Hepatocyte (in vitro differentiated cells): ENCODE measurements around the gene PIGP.

ENCODE experiments used
- EZH2 ChIP-seq: fragments of 200-600 bp; sonication (generic); IDR thresholded peaks from 2 replicates; pipeline ENCODE4 v1.6.1; 2016; ENCODE audit warnings: antibody characterized with exemption, mild to moderate bottlenecking, borderline replicate concordance
- TF ChIP-seq, protein P1 (sequence below): fragments of 200-600 bp; sonication (generic); IDR thresholded peaks from 2 replicates; pipeline ENCODE4 v1.5.1; 2016; ENCODE audit warnings: antibody characterized with exemption, mild to moderate bottlenecking; ENCODE audit not compliant: poor library complexity

DNA sequence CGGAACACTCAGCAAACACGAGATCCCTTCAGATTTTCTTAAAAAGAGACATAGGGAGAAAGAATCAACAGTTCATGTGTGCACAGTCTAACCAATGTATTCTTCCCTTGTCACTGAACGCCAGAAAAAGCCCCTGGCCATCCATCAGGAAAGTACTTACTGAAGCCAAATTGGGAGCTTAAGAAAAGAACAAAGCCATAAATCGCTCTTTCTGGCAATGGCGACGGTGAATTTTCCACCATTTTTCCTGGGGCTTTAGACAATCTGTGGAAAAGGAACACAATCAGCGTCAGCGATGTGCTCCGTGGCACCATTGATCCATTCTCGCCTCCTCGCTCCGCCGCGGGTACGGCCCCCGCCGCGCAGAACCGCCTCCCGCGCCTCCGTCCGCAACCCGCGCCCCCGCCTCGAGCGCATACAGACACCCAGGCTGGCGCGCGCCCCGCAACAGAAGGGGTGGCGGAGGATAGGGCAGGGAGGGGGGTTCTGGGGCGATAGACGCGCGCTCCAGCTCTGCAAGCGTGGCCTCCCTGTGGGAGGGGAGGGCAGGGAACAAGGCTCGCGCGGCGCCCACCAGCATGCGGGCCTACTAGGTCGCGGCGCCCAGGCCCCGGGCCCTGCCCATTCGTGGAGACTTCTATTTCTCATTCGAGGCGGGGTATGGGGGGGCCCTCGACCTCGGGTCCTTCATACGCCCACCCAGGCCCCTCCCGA is 440 bp downstream of the PIGP start:
- TF ChIP-seq, protein P1, sequence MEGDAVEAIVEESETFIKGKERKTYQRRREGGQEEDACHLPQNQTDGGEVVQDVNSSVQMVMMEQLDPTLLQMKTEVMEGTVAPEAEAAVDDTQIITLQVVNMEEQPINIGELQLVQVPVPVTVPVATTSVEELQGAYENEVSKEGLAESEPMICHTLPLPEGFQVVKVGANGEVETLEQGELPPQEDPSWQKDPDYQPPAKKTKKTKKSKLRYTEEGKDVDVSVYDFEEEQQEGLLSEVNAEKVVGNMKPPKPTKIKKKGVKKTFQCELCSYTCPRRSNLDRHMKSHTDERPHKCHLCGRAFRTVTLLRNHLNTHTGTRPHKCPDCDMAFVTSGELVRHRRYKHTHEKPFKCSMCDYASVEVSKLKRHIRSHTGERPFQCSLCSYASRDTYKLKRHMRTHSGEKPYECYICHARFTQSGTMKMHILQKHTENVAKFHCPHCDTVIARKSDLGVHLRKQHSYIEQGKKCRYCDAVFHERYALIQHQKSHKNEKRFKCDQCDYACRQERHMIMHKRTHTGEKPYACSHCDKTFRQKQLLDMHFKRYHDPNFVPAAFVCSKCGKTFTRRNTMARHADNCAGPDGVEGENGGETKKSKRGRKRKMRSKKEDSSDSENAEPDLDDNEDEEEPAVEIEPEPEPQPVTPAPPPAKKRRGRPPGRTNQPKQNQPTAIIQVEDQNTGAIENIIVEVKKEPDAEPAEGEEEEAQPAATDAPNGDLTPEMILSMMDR = no peak
- TF ChIP-seq EZH2 = no peak
